Measurements from ENCODE around the gene CPD. TPM values are rescaled to one million over a fixed set of nuclear protein-coding genes. Genes with fewer than 3 reads are reported as not detected.

Gene CPD
- total RNA-seq, 4 donors from 2014 or later = 54.6 to 144 (median 104) TPM

DNA sequence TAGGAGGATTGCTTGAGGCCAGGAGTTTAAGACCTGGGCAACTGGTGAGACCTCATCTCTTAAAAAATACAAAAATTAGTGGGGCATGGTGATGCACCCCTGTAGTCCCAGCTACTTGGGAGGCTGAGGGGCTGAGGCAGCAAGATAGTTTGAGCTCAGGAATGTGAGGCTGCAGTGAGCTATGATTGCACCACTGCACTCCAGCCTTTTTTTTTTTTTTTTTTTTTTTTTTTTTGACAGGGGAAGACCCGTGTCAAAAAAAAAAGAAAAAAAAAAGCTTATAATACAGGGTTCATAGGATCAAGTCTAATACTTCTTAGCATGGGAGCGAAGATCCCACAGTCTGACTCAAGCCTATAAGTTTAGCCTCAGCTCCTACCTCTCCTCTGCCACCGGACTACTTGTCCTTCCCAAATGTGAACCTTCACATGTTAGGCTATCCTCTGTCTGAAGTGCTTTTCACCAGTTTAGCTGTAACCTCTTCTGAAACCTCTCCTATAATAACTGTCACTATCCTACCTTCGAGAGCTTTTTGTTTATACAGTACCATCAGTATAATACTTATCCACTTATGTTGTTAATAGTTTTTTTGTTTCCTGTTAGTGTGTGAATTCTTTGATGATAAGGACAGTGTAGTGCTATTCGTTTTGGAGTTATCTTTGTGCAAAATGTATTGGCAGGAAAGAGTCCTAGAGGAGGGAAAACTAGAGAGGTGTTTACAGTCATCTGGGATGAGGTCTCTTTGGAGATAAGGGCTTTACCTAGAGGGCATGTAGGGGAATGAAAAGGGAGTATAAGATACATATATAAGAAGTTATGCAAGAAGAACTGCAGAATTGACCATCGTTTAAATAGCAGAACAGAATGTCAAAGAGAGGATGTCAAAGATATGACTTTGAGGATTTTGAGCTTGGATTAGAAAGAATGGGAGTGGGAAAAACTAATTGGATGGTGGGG is 15.5 kb downstream of the CPD start:
- H3K27ac ChIP-seq = no peak overlapping the region
- no peaks in the 10 kb centered on the region for H3K4me1 ChIP-seq
- no peak for DNase-seq
- no peaks in the 10 kb centered on the region for H3K36me3 ChIP-seq
- H3K4me3 ChIP-seq = no peak overlapping the region
- H3K27me3 ChIP-seq = no peaks in the 10 kb centered on the region
- no peaks in the 10 kb centered on the region for H3K9me3 ChIP-seq
- intact Hi-C loops (cut with DNase I; ENCODE audit: low total_unique reads) = no loop called here
- TF ChIP-seq, protein P1, sequence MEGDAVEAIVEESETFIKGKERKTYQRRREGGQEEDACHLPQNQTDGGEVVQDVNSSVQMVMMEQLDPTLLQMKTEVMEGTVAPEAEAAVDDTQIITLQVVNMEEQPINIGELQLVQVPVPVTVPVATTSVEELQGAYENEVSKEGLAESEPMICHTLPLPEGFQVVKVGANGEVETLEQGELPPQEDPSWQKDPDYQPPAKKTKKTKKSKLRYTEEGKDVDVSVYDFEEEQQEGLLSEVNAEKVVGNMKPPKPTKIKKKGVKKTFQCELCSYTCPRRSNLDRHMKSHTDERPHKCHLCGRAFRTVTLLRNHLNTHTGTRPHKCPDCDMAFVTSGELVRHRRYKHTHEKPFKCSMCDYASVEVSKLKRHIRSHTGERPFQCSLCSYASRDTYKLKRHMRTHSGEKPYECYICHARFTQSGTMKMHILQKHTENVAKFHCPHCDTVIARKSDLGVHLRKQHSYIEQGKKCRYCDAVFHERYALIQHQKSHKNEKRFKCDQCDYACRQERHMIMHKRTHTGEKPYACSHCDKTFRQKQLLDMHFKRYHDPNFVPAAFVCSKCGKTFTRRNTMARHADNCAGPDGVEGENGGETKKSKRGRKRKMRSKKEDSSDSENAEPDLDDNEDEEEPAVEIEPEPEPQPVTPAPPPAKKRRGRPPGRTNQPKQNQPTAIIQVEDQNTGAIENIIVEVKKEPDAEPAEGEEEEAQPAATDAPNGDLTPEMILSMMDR (IDR thresholded peaks at IDR 0.05) = no peak
- TF ChIP-seq POLR2A (IDR thresholded peaks at IDR 0.05) = no peak

DNA sequence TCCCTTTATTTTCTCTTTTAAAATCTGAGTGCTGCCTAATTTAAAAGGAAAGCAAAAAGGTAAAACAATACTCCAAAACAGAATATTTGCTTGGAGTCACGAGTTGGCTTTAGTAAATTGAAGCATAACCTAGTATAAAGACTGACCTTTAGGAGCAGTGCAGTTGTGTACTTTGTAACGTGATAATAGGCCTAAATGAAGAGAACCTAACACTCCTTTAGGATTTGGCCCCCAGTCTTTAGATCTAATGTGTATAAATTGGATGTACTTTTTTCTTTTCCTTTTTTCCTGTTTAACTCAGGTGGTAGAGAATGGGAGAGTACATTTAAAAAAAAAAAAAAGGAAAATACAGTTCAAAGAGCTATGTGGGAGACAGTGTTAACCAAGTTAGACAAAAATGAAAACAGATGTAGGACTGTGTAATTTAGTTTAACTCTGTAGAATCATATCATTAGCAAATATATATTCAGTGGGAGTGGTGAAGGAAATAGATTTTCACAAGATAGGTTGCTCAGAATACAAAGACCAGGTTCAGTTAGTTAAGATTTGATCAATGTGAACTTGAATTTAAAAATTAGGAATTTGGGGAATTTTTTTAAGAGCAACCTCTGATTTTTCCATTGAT is 16.8 kb downstream of the CPD start:
- Histone ChIP-seq H3K4me1 (no peaks in the 10 kb centered on the region), H3K4me3 (no peak overlapping the region), H3K36me3 (no peaks in the 10 kb centered on the region), H3K9me3 (no peaks in the 10 kb centered on the region), H3K27ac (no peak overlapping the region), H3K27me3 (no peaks in the 10 kb centered on the region)
- DNase-seq = no peak
- intact Hi-C loops (cut with DNase I; ENCODE audit: low total_unique reads) = no loop called here
- no peak for TF ChIP-seq POLR2A (IDR thresholded peaks at IDR 0.05)
- TF ChIP-seq, protein P1 (IDR thresholded peaks at IDR 0.05) = no peak

DNA sequence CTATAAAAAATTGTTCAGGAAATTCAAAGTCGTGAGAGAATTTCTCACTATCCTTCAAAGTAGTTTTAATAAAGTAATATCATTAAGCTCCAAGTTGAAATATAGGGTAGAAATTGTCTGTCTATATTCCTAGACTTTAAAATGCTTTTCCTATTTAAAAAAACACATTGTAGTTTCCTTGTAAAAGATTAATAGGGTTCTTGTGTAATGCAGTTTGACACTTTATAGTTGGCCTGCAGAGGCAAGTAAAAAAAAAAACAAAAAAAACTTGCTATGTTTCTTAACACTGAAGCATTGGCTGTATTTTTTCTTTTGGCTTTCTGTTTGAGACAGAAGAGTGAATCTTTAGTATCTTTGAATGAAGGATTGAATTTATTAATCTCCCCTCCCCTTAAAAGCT is 17.4 kb downstream of the CPD start:
- no peak for DNase-seq
- Histone ChIP-seq H3K9me3 (no peaks in the 10 kb centered on the region), H3K27me3 (no peaks in the 10 kb centered on the region), H3K36me3 (no peaks in the 10 kb centered on the region), H3K27ac (no peak overlapping the region), H3K4me3 (no peak overlapping the region), H3K4me1 (no peaks in the 10 kb centered on the region)
- intact Hi-C loops (cut with DNase I; ENCODE audit: low total_unique reads) = no loop called here
- TF ChIP-seq, protein P1 (IDR thresholded peaks at IDR 0.05) = no peak
- no peak for TF ChIP-seq POLR2A (IDR thresholded peaks at IDR 0.05)

DNA sequence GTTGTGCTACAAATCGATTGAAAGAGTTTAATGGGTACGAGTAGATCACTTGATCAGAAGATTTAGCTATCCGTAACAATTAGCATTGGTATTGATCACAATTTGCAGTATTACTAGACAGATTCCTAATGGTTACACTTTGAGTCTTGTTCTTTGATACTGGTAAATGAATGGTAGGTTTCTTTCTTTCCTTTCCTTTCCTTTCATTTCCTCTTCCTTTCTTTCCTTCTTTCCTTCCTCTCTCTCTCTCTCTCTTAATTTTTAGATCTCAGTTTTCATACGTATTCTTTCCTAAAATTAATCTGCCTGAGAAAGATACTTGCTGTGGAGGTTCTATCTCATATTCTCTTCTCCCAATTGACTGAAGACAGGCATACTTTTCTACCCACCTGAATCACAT is 17.9 kb downstream of the CPD start:
- Histone ChIP-seq H3K27ac (no peak overlapping the region), H3K9me3 (no peaks in the 10 kb centered on the region), H3K4me1 (no peaks in the 10 kb centered on the region), H3K4me3 (no peak overlapping the region), H3K36me3 (no peaks in the 10 kb centered on the region), H3K27me3 (no peaks in the 10 kb centered on the region)
- DNase-seq = no peak
- intact Hi-C loops (cut with DNase I; ENCODE audit: low total_unique reads) = no loop called here
- no peak for TF ChIP-seq POLR2A (IDR thresholded peaks at IDR 0.05)
- TF ChIP-seq, protein P1 (IDR thresholded peaks at IDR 0.05) = no peak

Data from uterus (tissue), 4 donors.